ENCODE data around the gene CYP24A1.

CYP24A1 gene

DNA sequence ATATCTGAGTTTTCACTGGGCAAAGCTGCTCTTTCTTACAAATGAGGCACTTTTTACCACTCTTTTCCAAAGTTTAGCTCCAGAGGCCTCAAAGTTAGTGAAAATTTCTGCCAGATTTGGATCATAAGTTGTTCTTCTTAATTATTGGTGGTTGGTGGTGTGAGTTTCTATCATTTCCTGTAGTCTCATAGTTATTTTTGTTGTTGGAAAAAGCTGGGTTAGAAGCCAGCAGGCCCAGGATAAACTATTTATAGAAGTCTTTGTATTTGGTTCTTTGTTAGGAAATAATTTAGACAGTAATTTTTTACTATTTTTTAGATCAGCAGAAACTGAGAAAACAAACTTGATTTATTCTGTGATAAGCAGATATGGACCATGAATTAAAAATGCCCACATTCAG, 44.7 kb upstream of the CYP24A1 start:
- no peak overlapping the region for H3K27ac ChIP-seq
- TF ChIP-seq ZFX (IDR thresholded peaks at IDR 0.05; ENCODE audit: borderline replicate concordance) (no peak), CTCF (IDR thresholded peaks at IDR 0.05) (no peak)

DNA sequence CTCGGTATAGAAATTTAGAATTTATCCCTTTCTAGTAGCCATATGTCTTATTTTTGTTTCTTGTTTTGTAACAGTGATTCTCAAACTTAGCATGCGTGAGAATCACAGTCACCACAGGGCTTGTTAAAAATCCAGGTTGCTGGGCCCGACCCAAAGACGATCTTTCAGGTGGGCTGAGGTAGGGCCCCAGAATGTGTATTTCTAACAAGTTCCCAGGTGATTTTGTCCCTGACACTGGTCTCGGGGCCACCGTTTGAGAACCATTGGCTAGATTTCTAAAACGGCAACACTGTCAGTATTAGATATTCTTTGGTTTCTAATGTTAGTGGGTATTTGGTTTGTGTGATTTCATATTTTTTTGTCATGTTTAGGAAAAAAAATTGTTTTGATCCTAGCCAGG, 44.0 kb upstream of the CYP24A1 start:
- TF ChIP-seq ZFX (IDR thresholded peaks at IDR 0.05; ENCODE audit: borderline replicate concordance) = no peak
- H3K27ac ChIP-seq = no peak overlapping the region

DNA sequence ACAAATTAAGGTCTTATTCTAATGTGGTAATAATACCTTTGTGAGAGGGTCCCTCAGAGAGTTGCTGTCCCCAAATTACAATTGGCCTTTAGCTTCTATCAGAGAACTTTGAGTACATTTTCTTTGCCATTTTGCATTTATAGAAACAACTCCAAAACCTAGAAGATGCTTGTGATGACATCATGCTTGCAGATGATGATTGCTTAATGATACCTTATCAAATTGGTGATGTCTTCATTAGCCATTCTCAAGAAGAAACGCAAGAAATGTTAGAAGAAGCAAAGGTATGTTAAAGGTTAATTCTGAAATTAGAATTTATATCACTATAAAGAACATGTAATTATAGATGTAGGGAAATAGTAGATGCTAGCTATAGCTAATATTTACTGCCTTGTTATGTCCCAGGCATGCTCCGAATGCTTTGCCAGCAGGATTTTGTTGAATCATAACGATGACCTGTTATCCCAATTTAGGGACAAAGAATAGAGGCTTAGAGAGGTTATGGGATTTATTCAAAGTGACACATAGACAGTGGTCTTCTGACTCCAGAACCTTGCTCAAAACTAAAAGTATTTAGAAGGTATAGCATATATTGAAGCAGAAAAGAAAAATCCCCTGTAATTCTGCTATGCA, 41.5 kb upstream of the CYP24A1 start:
- H3K27ac ChIP-seq = no peak overlapping the region
- TF ChIP-seq ZFX (IDR thresholded peaks at IDR 0.05; ENCODE audit: borderline replicate concordance) (no peak), CTCF (IDR thresholded peaks at IDR 0.05) (no peak)

- no peak overlapping the region for H3K27ac ChIP-seq
- TF ChIP-seq CTCF (IDR thresholded peaks at IDR 0.05) (no peak), ZFX (IDR thresholded peaks at IDR 0.05; ENCODE audit: borderline replicate concordance) (no peak)
Observed at GRCh38 chr20:54214566-54214965, 40.8 kb upstream of the CYP24A1 start.

GRCh38 chr20:54212871-54213270, 39.1 kb upstream of the CYP24A1 start:
- no peak for TF ChIP-seq CTCF (IDR thresholded peaks at IDR 0.05)
- H3K27ac ChIP-seq = no peak overlapping the region

- TF ChIP-seq ZFX (IDR thresholded peaks at IDR 0.05; ENCODE audit: borderline replicate concordance) (no peak), CTCF (IDR thresholded peaks at IDR 0.05) (no peak)
- H3K27ac ChIP-seq = no peak overlapping the region
Observed at GRCh38 chr20:54212226-54212625, 38.4 kb upstream of the CYP24A1 start.

GRCh38 chr20:54209216-54209813, 35.5 kb upstream of the CYP24A1 start:
- TF ChIP-seq CTCF (IDR thresholded peaks at IDR 0.05) (no peak), ZFX (IDR thresholded peaks at IDR 0.05; ENCODE audit: borderline replicate concordance) (no peak)
- no peak overlapping the region for H3K27ac ChIP-seq

Measured in 22Rv1 (cell line).